IPS-NIHi7 (cell line): ENCODE measurements around the gene SCYL1.
"Not testable (repeated sequence)": the region's sequence is repeated elsewhere in the genome, so short reads cannot be mapped to it uniquely, and the experiment has no call there.

Experiments used
- DNase-seq: peaks from one replicate; pipeline ENCODE4 v3.0.0; 2012; ENCODE audit warnings: mixed read lengths; ENCODE audit errors: extremely low spot score

The SCYL1 gene

DNA sequence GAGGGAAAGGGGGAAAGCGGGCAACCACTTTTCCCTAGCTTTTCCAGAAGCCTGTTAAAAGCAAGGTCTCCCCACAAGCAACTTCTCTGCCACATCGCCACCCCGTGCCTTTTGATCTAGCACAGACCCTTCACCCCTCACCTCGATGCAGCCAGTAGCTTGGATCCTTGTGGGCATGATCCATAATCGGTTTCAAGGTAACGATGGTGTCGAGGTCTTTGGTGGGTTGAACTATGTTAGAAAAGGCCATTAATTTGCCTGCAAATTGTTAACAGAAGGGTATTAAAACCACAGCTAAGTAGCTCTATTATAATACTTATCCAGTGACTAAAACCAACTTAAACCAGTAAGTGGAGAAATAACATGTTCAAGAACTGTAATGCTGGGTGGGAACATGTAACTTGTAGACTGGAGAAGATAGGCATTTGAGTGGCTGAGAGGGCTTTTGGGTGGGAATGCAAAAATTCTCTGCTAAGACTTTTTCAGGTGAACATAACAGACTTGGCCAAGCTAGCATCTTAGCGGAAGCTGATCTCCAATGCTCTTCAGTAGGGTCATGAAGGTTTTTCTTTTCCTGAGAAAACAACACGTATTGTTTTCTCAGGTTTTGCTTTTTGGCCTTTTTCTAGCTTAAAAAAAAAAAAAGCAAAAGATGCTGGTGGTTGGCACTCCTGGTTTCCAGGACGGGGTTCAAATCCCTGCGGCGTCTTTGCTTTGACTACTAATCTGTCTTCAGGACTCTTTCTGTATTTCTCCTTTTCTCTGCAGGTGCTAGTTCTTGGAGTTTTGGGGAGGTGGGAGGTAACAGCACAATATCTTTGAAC lies 19.2 kb upstream of the SCYL1 start:
- no peak for DNase-seq

GRCh38 chr11:65506290-65506771 lies 18.6 kb upstream of the SCYL1 start:
- no peak for DNase-seq

DNA sequence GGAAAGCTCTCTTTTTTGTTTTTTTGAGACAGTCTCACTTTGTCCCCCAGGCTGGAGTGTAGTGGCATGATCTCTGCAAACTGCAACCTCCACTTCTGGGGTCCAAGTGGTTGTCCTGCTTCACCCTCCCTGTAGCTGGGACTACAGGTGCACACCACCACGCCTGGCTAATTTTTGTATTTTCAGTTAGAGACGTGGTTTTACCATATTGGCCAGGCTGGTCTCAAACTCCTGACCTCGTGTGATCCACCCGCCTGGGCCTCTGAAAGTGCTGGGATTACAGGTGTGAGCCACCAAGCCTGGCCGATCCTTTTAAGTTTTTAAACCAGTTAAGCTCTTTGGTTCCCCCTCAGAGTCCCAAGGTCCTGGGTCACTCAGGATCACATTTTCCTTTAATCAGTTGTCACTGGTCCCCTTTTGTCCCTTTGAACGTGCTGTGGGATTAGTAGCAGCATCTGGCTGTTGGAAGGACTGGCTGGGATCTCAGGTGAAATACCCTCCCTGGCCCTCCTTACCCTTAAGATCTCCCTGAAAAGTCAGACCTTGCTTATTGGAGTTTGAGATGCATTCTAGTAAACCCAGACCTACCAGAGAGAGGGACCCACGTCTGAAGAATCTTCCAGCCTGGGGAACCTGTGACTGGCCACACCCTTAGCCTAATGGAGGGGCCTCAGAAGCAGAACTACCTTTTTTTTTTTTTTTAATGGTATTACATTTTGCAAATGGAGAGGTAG lies 17.9 kb upstream of the SCYL1 start:
- DNase-seq: no peak

DNA sequence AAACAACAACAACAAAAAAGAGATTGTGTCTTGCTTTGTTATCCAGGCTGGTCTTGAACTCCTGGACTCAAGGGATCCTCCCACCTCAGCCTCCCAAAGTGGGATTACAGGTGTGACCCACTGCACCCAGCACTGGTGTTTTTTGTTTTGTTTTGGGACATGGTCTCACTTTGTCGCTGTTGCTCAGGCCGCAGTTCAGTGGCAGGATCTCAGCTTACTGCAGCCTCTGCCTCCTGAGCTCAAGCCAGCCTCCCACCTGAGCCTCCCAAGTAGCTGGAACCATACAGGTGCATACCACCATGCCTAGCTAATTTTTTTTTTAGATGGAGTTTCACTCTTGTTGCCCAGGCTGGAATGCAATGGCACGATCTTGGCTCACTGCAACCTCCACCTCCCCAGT lies 12.6 kb upstream of the SCYL1 start:
- DNase-seq: not testable (repeated sequence)

DNA sequence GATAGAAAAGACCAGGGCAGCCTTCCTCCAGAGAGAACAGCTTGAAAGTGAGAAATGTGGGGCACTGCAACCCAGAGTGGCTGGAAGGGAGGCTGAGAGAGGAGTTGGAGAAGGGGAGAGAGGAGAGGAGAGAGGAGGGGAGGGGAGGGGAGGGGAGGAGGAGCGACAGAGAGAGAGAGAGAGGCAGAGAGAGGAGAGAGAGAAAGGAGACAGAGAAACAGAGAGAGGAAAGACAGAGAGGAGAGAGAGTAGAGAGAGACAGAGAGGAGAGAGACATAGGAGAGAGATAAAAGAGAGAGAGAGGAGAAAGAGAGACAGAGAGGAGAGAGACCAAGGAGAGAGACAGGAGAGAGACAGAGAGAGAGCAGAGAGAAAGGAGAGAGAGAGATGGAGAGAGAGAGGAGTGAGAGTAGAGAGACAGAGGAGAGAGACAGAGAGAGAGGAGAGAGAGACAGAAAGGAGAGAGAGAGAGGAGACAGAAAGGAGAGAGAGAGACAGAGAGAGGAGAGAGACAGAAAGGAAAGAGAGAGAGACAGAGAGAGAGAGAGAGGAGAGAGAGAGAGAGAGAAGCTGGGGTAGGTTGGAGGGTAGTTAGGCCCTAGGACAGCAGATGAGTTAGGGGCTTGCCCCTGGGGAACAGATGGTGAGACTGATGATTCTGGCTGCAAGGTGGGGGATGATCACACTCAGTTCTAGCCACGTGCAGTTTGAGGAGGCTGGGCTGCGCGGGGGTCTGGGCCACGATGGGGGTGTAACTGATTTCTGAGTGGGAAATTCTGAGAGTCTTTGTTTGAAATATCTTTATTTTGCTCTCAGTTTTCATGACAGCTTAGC lies 8.5 kb upstream of the SCYL1 start:
- no peak for DNase-seq

- not testable (repeated sequence) for DNase-seq
Observed at GRCh38 chr11:65518941-65519549, 5.8 kb upstream of the SCYL1 start.

- DNase-seq: not testable (repeated sequence)
Observed at GRCh38 chr11:65521777-65522521, 2.9 kb upstream of the SCYL1 start.

GRCh38 chr11:65522718-65523630 lies 1.9 kb upstream of the SCYL1 start:
- not testable (repeated sequence) for DNase-seq

DNA sequence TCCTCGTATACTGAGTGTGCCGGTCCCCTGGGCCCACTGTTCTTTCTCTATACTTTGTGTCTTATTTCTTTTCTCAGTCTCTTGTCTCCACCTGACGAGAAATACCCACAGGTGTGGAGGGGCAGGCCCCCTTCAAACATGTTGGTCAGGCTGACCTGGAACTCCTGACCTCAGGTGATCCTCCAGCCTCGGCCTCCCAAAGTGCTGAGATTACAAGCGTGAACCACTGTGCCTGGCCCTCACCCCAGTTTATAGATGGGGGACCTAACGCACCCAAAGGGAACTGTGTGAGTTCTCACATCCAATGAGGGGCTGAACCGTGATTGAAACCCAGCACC lies 1.3 kb upstream of the SCYL1 start:
- DNase-seq: not testable (repeated sequence)

DNA sequence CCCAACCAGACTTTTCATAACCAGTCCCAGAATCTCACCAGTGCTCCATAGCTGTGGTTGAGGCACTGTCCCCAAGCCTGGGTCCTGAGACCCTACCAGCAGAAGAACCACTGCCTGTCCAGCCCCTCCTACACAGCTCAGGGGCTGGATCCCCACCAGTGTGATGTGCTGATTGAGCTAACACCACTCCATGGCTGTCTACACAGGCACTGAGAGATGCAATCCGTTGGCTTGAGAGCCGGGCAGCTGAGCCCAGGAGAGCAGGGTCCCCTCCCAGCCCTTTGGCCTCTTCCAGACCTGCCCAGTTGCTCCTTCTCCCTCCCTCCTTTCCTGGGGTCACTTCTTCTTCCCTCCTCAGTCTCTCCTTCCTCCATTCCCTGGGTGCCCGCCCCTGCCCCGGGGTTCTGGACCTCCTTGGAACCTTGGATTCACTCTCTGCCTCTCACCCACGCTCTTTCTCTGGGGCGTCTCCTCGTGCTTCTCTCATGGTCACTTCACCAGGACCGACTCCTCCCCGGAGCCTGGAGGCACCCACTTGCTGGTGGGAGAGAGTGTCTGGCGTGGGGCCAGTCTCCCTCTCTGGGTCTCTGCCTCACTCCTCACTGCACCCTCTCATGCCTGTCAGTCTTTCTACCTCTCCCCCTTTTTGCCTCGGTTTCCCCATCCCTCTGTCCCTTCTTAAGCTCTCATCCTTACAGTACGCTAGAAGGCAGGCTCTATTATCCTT lies 706 bp upstream of the SCYL1 start:
- DNase-seq: no peak

DNA sequence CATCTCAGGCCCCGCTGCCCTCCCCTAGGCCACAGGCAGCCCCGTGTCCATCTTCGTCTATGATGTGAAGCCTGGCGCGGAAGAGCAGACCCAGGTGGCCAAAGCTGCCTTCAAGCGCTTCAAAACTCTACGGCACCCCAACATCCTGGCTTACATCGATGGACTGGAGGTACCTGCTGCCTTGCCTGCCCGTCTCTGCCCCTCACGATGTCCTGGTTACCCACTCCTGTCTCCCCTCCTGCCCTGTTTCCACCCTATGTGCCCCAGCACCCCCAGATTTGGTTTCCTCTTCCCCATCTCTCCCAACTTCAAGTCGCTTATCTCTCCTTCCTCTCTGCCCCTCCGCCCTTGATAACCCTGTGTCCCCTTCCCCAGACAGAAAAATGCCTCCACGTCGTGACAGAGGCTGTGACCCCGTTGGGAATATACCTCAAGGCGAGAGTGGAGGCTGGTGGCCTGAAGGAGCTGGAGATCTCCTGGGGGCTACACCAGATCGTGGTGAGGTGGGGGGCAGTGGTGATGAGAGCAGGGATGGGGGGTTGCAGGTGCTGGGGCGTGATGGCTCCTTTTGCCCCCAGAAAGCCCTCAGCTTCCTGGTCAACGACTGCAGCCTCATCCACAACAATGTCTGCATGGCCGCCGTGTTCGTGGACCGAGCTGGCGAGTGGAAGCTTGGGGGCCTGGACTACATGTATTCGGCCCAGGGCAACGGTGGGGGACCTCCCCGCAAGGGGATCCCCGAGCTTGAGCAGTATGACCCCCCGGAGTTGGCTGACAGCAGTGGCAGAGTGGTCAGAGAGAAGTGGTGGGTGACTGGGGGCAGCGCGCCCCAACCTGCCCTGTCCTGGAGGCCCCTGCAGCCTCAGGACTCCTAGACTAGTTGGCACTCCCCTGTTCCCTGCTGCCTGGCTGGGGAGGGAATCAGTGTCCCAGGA lies 930 bp downstream of the SCYL1 start:
- no peak for DNase-seq

GRCh38 chr11:65526744-65527143 lies 1.9 kb downstream of the SCYL1 start:
- no peak for DNase-seq

- DNase-seq: no peak
Observed at GRCh38 chr11:65528819-65529350, 4.0 kb downstream of the SCYL1 start.

DNA sequence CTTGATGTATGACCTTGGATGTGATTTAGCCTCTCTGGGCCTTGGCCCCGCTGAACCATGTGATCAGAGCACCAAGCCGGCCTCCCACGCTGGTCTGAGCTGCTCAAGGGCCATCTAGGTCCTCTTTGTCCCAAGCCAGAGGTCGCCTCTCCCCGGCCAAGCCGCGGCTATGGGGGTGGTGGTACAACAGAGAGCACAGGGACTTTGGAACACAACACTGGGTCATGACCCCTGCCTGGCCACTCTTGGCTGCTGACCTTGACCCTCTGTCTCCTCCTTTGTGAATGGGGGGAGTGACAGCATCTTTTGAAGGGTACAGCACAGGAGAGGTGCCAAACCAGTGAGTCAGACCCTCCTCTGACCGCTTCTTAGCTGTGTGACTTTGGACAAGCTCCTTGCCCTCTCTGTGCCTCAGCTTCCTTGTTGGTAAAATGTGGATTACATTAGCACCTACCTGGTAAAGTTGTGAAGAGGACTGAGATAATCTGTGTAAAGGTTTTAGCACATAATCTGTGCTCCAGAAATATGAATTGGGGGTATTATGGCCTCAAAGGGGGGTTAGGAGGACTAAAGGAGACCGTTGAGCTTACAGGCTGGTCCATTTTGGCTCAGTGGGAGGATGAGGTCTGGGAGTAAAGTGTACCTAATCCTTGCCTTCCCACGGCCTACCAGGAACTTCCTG lies 4.7 kb downstream of the SCYL1 start:
- DNase-seq: no peak

- DNase-seq: peak; percentile 46
Observed at GRCh38 chr11:65530157-65530496, 5.2 kb downstream of the SCYL1 start.

- no peak for DNase-seq
Observed at GRCh38 chr11:65532388-65533064, 7.6 kb downstream of the SCYL1 start.

DNA sequence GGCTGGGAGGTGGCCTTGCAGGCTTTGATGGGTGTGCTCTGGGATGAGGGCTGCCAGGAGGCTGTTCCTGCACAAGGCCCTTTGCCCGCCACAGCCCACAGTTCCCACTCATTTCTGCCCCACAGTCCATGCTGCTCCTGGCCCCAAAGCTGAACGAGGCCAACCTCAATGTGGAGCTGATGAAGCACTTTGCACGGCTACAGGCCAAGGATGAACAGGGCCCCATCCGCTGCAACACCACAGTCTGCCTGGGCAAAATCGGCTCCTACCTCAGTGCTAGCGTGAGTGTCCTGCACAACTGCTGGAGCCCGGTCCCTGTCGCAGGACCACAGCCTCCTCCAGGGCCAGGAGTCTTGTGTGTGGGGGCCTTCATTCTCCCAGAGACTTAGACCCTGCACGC lies 10.2 kb downstream of the SCYL1 start:
- no peak for DNase-seq
